BJ (cell line): ENCODE data around the gene FOXO3B. TPM values are rescaled to one million over a fixed set of nuclear protein-coding genes. Genes with fewer than 3 reads are reported as not detected.
"Not testable (repeated sequence)": the region's sequence is repeated elsewhere in the genome, so short reads cannot be mapped to it uniquely, and the experiment has no call there.

ENCODE experiments used
- CTCF ChIA-PET: fragments of 350-600 bp; formaldehyde crosslinking; extraction: SDS; loops from one replicate; lab custom pipeline; 2021; ENCODE audit warnings: antibody characterized with exemption, inconsistent platforms; lab: Yijun Ruan, JAX
- POLR2A ChIA-PET: fragments of 300-600 bp; sonication (Branson Sonifier 250); formaldehyde crosslinking; extraction: SDS; loops from one replicate; lab custom pipeline; 2021; ENCODE audit warnings: antibody characterized with exemption; lab: Charles Lee
- DNase-seq: peaks from one replicate; pipeline ENCODE4 v3.0.0-alpha.2; 2011; ENCODE audit warnings: low read depth
- H3K27me3 ChIP-seq: 2 replicates; pipeline ENCODE4 v1.6.0; 2011; ENCODE audit warnings: low read length; ENCODE audit not compliant: control insufficient read depth, insufficient read depth
- H3K36me3 ChIP-seq: 2 replicates; pipeline ENCODE4 v1.5.1; 2011; ENCODE audit warnings: low read length; ENCODE audit not compliant: control insufficient read depth, insufficient read depth
- H3K4me3 ChIP-seq: 2 replicates; pipeline ENCODE4 v1.5.1; 2011; ENCODE audit warnings: low read depth, mild to moderate bottlenecking, control low read depth, low read length
- polyA plus RNA-seq: library from polyadenylated mRNA; depleted of rRNA; stranded (reverse); fragments of >200 nt; gene quantifications from 2 replicates; pipeline ENCODE4 v1.2.3, GENCODE V29; 2011; rRNA removed
- small RNA-seq: library from RNA; depleted of rRNA; stranded (forward); fragments of <200 nt; gene quantifications from one replicate; pipeline ENCODE3, GENCODE V24; 2012; ENCODE audit warnings: low replicate concordance, low read depth; ENCODE audit not compliant: insufficient read length

FOXO3B gene
- polyA plus RNA-seq, 1 experiment = 5.8 TPM

- H3K4me3 ChIP-seq, POLR2A ChIA-PET, H3K36me3 ChIP-seq, H3K27me3 ChIP-seq, DNase-seq, CTCF ChIA-PET: not testable (repeated sequence)
Observed at GRCh38 chr17:18636237-18636636, 45.9 kb downstream of the FOXO3B start.

- POLR2A ChIA-PET, H3K27me3 ChIP-seq, DNase-seq, H3K4me3 ChIP-seq, H3K36me3 ChIP-seq, CTCF ChIA-PET: not testable (repeated sequence)
Observed at GRCh38 chr17:18635773-18636172, 46.3 kb downstream of the FOXO3B start.

- H3K4me3 ChIP-seq = peak overlapping the region; percentile 11
- CTCF ChIA-PET, DNase-seq, H3K27me3 ChIP-seq, H3K36me3 ChIP-seq, POLR2A ChIA-PET: not testable (repeated sequence)
Observed at GRCh38 chr17:18634550-18635263, 47.4 kb downstream of the FOXO3B start.

Small RNA genes lying within 50 kb of the gene (small RNA-seq; reads per million reads assigned to genes)
- gene AC026271.2 = not detected
- not detected for gene AC026271.4

Other genes with a start within 250 kb of the FOXO3B start
- 0.15 TPM in 1 of 2 replicates, not detected in the other for gene LGALS9C, start 205.5 kb downstream of the FOXO3B start, polyA plus RNA-seq
- not detected in 2 replicates for gene TBC1D28, start 37.9 kb downstream of the FOXO3B start, polyA plus RNA-seq
- 0.10 and 0.12 TPM in 2 replicates for gene FBXW10, start 61.7 kb upstream of the FOXO3B start, polyA plus RNA-seq
- 19.1 and 54.6 TPM in 2 replicates for gene TVP23B, start 98.9 kb upstream of the FOXO3B start, polyA plus RNA-seq
- 13.0 and 16.6 TPM in 2 replicates for gene PRPSAP2, start 175.8 kb upstream of the FOXO3B start, polyA plus RNA-seq